H9 (cell line): Measurements from ENCODE around the gene NPM3. TPM values are rescaled to one million over a fixed set of nuclear protein-coding genes. Genes with fewer than 3 reads are reported as not detected.

Experiments used
- DNase-seq: peaks from one replicate; pipeline ENCODE4 v3.0.0-alpha.2; 2017
- H2AFZ ChIP-seq: one replicate; pipeline ENCODE4 v1.6.1; 2013; ENCODE audit warnings: mild to moderate bottlenecking, low read length, control low read depth, moderate library complexity
- H2AK5ac ChIP-seq: 2 replicates; pipeline ENCODE4 v1.6.1; 2013; ENCODE audit warnings: low read length, control low read depth, mixed read lengths; ENCODE audit not compliant: insufficient read length
- H2BK120ac ChIP-seq: one replicate; pipeline ENCODE4 v1.6.1; 2013; ENCODE audit warnings: low read depth, mild to moderate bottlenecking, low read length, control low read depth, inconsistent platforms; ENCODE audit not compliant: poor library complexity, severe bottlenecking
- H2BK12ac ChIP-seq: 2 replicates; pipeline ENCODE4 v1.6.1; 2013; ENCODE audit warnings: low read length, control low read depth, mixed read lengths, low read depth; ENCODE audit not compliant: insufficient read length
- H2BK15ac ChIP-seq: 2 replicates; pipeline ENCODE4 v1.6.1; 2013; ENCODE audit warnings: low read depth, low read length, control low read depth
- H2BK20ac ChIP-seq: one replicate; pipeline ENCODE4 v1.6.1; 2013; ENCODE audit warnings: low read depth, mild to moderate bottlenecking, low read length, control low read depth, inconsistent platforms; ENCODE audit not compliant: poor library complexity, severe bottlenecking
- H2BK5ac ChIP-seq: 2 replicates; pipeline ENCODE4 v1.6.1; 2013; ENCODE audit warnings: low read length, control low read depth, mixed read lengths; ENCODE audit not compliant: insufficient read length
- H3K14ac ChIP-seq: 2 replicates; pipeline ENCODE4 v1.6.1; 2013; ENCODE audit warnings: low read length, control low read depth; ENCODE audit not compliant: insufficient read depth
- H3K18ac ChIP-seq: 2 replicates; pipeline ENCODE4 v1.6.1; 2013; ENCODE audit warnings: low read depth, mild to moderate bottlenecking, mixed read lengths, low read length, control low read depth; ENCODE audit not compliant: insufficient read length
- H3K23ac ChIP-seq: 2 replicates; pipeline ENCODE4 v1.6.1; 2013; ENCODE audit warnings: low read length, control low read depth, mixed read lengths, low read depth; ENCODE audit not compliant: insufficient read length
- H3K23me2 ChIP-seq: 2 replicates; pipeline ENCODE4 v1.6.1; 2013; ENCODE audit warnings: low read depth, mild to moderate bottlenecking, mixed read lengths, low read length, control low read depth; ENCODE audit not compliant: insufficient read length, poor library complexity, severe bottlenecking
- H3K27ac ChIP-seq: 2 replicates; pipeline ENCODE4 v1.5.1; 2013; ENCODE audit warnings: low read length, control low read depth, mixed read lengths, low read depth; ENCODE audit not compliant: insufficient read length
- H3K27me3 ChIP-seq: 2 replicates; pipeline ENCODE4 v1.6.1; 2013; ENCODE audit warnings: low read length, control low read depth, inconsistent platforms; ENCODE audit not compliant: insufficient read depth
- H3K4ac ChIP-seq: 2 replicates; pipeline ENCODE4 v1.6.1; 2013; ENCODE audit warnings: low read depth, mild to moderate bottlenecking, control low read depth, inconsistent platforms, low read length, moderate library complexity
- H3K4me1 ChIP-seq: 2 replicates; pipeline ENCODE4 v1.6.1; 2013; ENCODE audit warnings: low read length, control low read depth, inconsistent platforms; ENCODE audit not compliant: insufficient read depth
- H3K4me2 ChIP-seq: 2 replicates; pipeline ENCODE4 v1.6.1; 2013; ENCODE audit warnings: low read length, control low read depth, mixed read lengths; ENCODE audit not compliant: insufficient read length, insufficient read depth
- H3K56ac ChIP-seq: 2 replicates; pipeline ENCODE4 v1.6.1; 2013; ENCODE audit warnings: low read depth, mild to moderate bottlenecking, mixed read lengths, low read length, control low read depth; ENCODE audit not compliant: insufficient read length
- H3K79me1 ChIP-seq: 2 replicates; pipeline ENCODE4 v1.6.1; 2013; ENCODE audit warnings: low read depth, mild to moderate bottlenecking, moderate library complexity, low read length, control low read depth, inconsistent platforms; ENCODE audit not compliant: insufficient read depth, poor library complexity, severe bottlenecking
- H3K79me2 ChIP-seq: 2 replicates; pipeline ENCODE4 v1.6.1; 2013; ENCODE audit warnings: low read length, control low read depth, inconsistent platforms; ENCODE audit not compliant: insufficient read depth
- H3K9ac ChIP-seq: 2 replicates; pipeline ENCODE4 v1.6.1; 2013; ENCODE audit warnings: low read length, control low read depth, mixed read lengths; ENCODE audit not compliant: insufficient read length; ENCODE audit errors: extremely low read depth
- H3K9me3 ChIP-seq: one replicate; pipeline ENCODE4 v1.6.1; 2013; ENCODE audit warnings: low read depth, low read length, inconsistent platforms; ENCODE audit not compliant: control insufficient read depth
- H3T11ph ChIP-seq: one replicate; pipeline ENCODE4 v1.6.1; 2013; ENCODE audit warnings: mild to moderate bottlenecking, low read length, control low read depth, inconsistent platforms
- H4K20me1 ChIP-seq: one replicate; pipeline ENCODE4 v1.6.1; 2013; ENCODE audit not compliant: control insufficient read depth, insufficient read length, insufficient read depth
- H4K5ac ChIP-seq: 2 replicates; pipeline ENCODE4 v1.6.1; 2013; ENCODE audit warnings: low read depth, mild to moderate bottlenecking, mixed read lengths, low read length, control low read depth; ENCODE audit not compliant: insufficient read length
- H4K8ac ChIP-seq: replicated peaks from 2 replicates; pipeline ENCODE4 v1.6.1; 2013; ENCODE audit warnings: low read length, control low read depth, mixed read lengths, low read depth; ENCODE audit not compliant: insufficient read length
- H4K91ac ChIP-seq: 2 replicates; pipeline ENCODE4 v1.6.1; 2013; ENCODE audit warnings: low read depth, mild to moderate bottlenecking, moderate library complexity, mixed read lengths, low read length, control low read depth; ENCODE audit not compliant: insufficient read length
- H3K27ac Mint-ChIP-seq, 3 experiments: 2 replicates in 2 of 3; 3 replicates in 1 of 3; pipeline ENCODE4 v1.8.0; 2020 to 2021; ENCODE audit warnings: mixed read lengths in 3 of 3, mild to moderate bottlenecking in 1 of 3, moderate library complexity in 1 of 3
- H3K27me3 Mint-ChIP-seq: 2 replicates; pipeline ENCODE4 v1.8.0; 2021; ENCODE audit warnings: low read depth, mild to moderate bottlenecking, moderate library complexity, mixed read lengths
- H3K36me3 Mint-ChIP-seq, 3 experiments: 2 replicates in 2 of 3; 3 replicates in 1 of 3; pipeline ENCODE4 v1.8.0; 2020 to 2021; ENCODE audit warnings: low read depth in 3 of 3, mixed read lengths in 3 of 3; ENCODE audit not compliant: insufficient read depth in 1 of 3
- H3K4me1 Mint-ChIP-seq, 2 experiments: 2 replicates each; pipeline ENCODE4 v1.8.0; 2020; ENCODE audit warnings: mixed read lengths in 2 of 2
- H3K4me3 Mint-ChIP-seq, 2 experiments: 2 replicates in 1 of 2; 3 replicates in 1 of 2; pipeline ENCODE4 v1.8.0; 2020 to 2021; ENCODE audit warnings: mild to moderate bottlenecking in 2 of 2, mixed read lengths in 2 of 2, moderate library complexity in 1 of 2
- H3K9me3 Mint-ChIP-seq, 2 experiments: 2 replicates in 1 of 2; 3 replicates in 1 of 2; pipeline ENCODE4 v1.8.0; 2020; ENCODE audit warnings: mild to moderate bottlenecking in 2 of 2, mixed read lengths in 2 of 2, moderate library complexity in 1 of 2
- CTCF ChIP-seq: fragments of 200-600 bp; sonication (generic); conservative IDR thresholded peaks from 3 replicates; pipeline ENCODE4 v1.8.0; 2021; ENCODE audit warnings: antibody characterized with exemption, mild to moderate bottlenecking
- WGBS: extraction: QIAGEN DNeasy Blood & Tissue Kit; methylation state at CpG from one replicate; pipeline ENCODE4 v1.1.7; 2013; ENCODE audit warnings: missing lambda C conversion rate, low lambda C conversion rate, mixed read lengths; ENCODE audit not compliant: insufficient read length; ENCODE audit errors: extremely low coverage; 5-methylcytosine and 5-hydroxymethylcytosine counted together
- total RNA-seq: library from RNA; stranded (reverse); gene quantifications from 2 replicates; pipeline ENCODE4 v1.2.1, GENCODE V29; 2021

NPM3 gene
- total RNA-seq, 1 experiment from 2014 or later: 133 TPM

GRCh38 chr10:101783736-101784118 is 481 bp upstream of the NPM3 start:
- Histone ChIP-seq H3K79me1 (no peaks in the 10 kb centered on the region), H3K9ac (peak overlapping the region; percentile 86), H2BK120ac (no peak overlapping the region), H3K4me1 (peaks cover 5% of the 10 kb centered on the region; the same call in 1 of the 2 replicates), H3K18ac (no peak overlapping the region), H3K9me3 (no peaks in the 10 kb centered on the region), H2BK12ac (no peak overlapping the region), H3K56ac (no peak overlapping the region), H2BK5ac (no peak overlapping the region), H3K27me3 (no peaks in the 10 kb centered on the region), H4K5ac (peak overlapping the region; percentile 80), H2BK20ac (no peak overlapping the region), H3K79me2 (peaks cover 2% of the 10 kb centered on the region; the same call in 1 of the 2 replicates), H3K14ac (no peak overlapping the region), H4K8ac (no peak overlapping the region), H3K4me2 (peak overlapping the region; percentile 98), H3K23me2 (peaks cover 22% of the 10 kb centered on the region), H3K23ac (no peak overlapping the region), H2AFZ (no peak overlapping the region), H3K4ac (no peak overlapping the region), H2AK5ac (no peak overlapping the region), H4K91ac (no peak overlapping the region), H4K20me1 (peaks cover 2% of the 10 kb centered on the region), H2BK15ac (no peak overlapping the region), H3K27ac (no peak overlapping the region), H3T11ph (no peak overlapping the region)
- Mint-ChIP-seq H3K4me1 (peaks cover 30 to 45% of the 10 kb centered on the region in 2 experiments), H3K27me3 (peaks cover 7% of the 10 kb centered on the region), H3K27ac (peak overlapping the region; percentile 86 to 99 (median 96); a peak in 4 of 7 replicates), H3K4me3 (peak overlapping the region; percentile 100), H3K36me3 (peaks cover 13 to 37% (median 21%) of the 10 kb centered on the region in 3 experiments), H3K9me3 (no peaks in the 10 kb centered on the region; a peak in 1 of 5 replicates)
- TF ChIP-seq CTCF: no peak
- WGBS: no CpG with 5 or more reads among the region's 10 CpGs
- DNase-seq: peak; percentile 42
